IMR-90 (cell line): ENCODE data around the gene MGA. TPM values are rescaled to one million over a fixed set of nuclear protein-coding genes. Genes with fewer than 3 reads are reported as not detected.

ENCODE experiments used
- ATAC-seq: fragments of 200-7000 bp; cut with Tn5 transposase; 2 replicates; pipeline ENCODE4 v1.9.1; 2020; ENCODE audit warnings: low read depth, mild to moderate bottlenecking, moderate library complexity
- BruUV-seq: library from RNA; stranded (reverse); fragments of 400-500 nt; replicated peaks from 2 replicates; lab custom pipeline; 2021; lab: Mats Ljungman, UMichigan
- CTCF ChIA-PET: fragments of 300-600 bp; formaldehyde crosslinking; extraction: SDS; loops from one replicate; lab custom pipeline; 2021; ENCODE audit warnings: antibody characterized with exemption; lab: Yijun Ruan, JAX
- POLR2A ChIA-PET: fragments of 300-600 bp; sonication (Branson Sonifier 250); formaldehyde crosslinking; loops from one replicate; lab custom pipeline; 2022; ENCODE audit warnings: antibody characterized with exemption; ENCODE audit not compliant: unreplicated experiment; lab: Charles Lee
- DNase-seq: peaks from one replicate; pipeline ENCODE4 v3.0.0; 2013
- H2AFZ ChIP-seq: replicated peaks from 2 replicates; pipeline ENCODE3; 2013; ENCODE audit warnings: low read length, mild to moderate bottlenecking; ENCODE audit not compliant: poor library complexity
- H2AK5ac ChIP-seq: 2 replicates; pipeline ENCODE4 v1.6.1; 2013; ENCODE audit warnings: low read depth, low read length, inconsistent platforms
- H2AK9ac ChIP-seq: replicated peaks from 2 replicates; pipeline ENCODE3; 2013; ENCODE audit warnings: mild to moderate bottlenecking, low read depth, low read length, moderate library complexity; ENCODE audit not compliant: poor library complexity
- H2BK120ac ChIP-seq: 2 replicates; pipeline ENCODE4 v1.6.1; 2013; ENCODE audit warnings: low read depth, low read length, inconsistent platforms
- H2BK15ac ChIP-seq: 3 replicates; pipeline ENCODE4 v1.6.1; 2013; ENCODE audit warnings: low read depth, low read length, inconsistent platforms
- H2BK20ac ChIP-seq: 2 replicates; pipeline ENCODE4 v1.6.1; 2013; ENCODE audit warnings: low read depth, mild to moderate bottlenecking, inconsistent platforms, low read length, moderate library complexity
- H2BK5ac ChIP-seq: 2 replicates; pipeline ENCODE4 v1.6.1; 2013; ENCODE audit warnings: mild to moderate bottlenecking, low read depth, low read length, inconsistent platforms; ENCODE audit not compliant: poor library complexity, severe bottlenecking
- H3K14ac ChIP-seq: replicated peaks from 2 replicates; pipeline ENCODE4 v1.6.1; 2013; ENCODE audit warnings: low read depth, low read length, inconsistent platforms
- H3K18ac ChIP-seq: 2 replicates; pipeline ENCODE4 v1.6.1; 2013; ENCODE audit warnings: low read depth, low read length, control low read depth
- H3K23ac ChIP-seq: 2 replicates; pipeline ENCODE4 v1.6.1; 2013; ENCODE audit warnings: low read depth, low read length, inconsistent platforms
- H3K27ac ChIP-seq: 2 replicates; pipeline ENCODE4 v1.5.1; 2013; ENCODE audit warnings: mild to moderate bottlenecking, control low read depth, low read length; ENCODE audit not compliant: insufficient read depth
- H3K27me3 ChIP-seq: 2 replicates; pipeline ENCODE4 v1.6.1; 2013; ENCODE audit warnings: low read length; ENCODE audit not compliant: control insufficient read depth, insufficient read depth
- H3K36me3 ChIP-seq: 2 replicates; pipeline ENCODE4 v1.6.1; 2013; ENCODE audit warnings: low read length, mixed read lengths; ENCODE audit not compliant: control insufficient read depth, insufficient read depth
- H3K4ac ChIP-seq: 2 replicates; pipeline ENCODE4 v1.6.1; 2013; ENCODE audit warnings: low read depth, low read length, inconsistent platforms
- H3K4me1 ChIP-seq: 2 replicates; pipeline ENCODE4 v1.6.1; 2013; ENCODE audit warnings: low read length, mixed read lengths; ENCODE audit not compliant: control insufficient read depth, insufficient read depth
- H3K4me2 ChIP-seq: 2 replicates; pipeline ENCODE4 v1.6.1; 2013; ENCODE audit warnings: low read depth, mild to moderate bottlenecking, control low read depth, low read length, moderate library complexity
- H3K4me3 ChIP-seq: 2 replicates; pipeline ENCODE4 v1.5.1; 2013; ENCODE audit warnings: low read depth, mild to moderate bottlenecking, control low read depth, low read length, moderate library complexity; ENCODE audit not compliant: insufficient read depth
- H3K56ac ChIP-seq: 2 replicates; pipeline ENCODE4 v1.6.1; 2013; ENCODE audit warnings: low read length, inconsistent platforms; ENCODE audit not compliant: insufficient read depth; ENCODE audit errors: extremely low read depth
- H3K79me1 ChIP-seq, 2 experiments: 2 replicates each; pipeline ENCODE4 v1.6.1; 2013; ENCODE audit warnings: low read length in 2 of 2, inconsistent platforms in 1 of 2, low read depth in 1 of 2
- H3K9ac ChIP-seq: 2 replicates; pipeline ENCODE4 v1.6.1; 2013; ENCODE audit warnings: low read depth, low read length, control low read depth
- H3K9me1 ChIP-seq: 2 replicates; pipeline ENCODE4 v1.6.1; 2013; ENCODE audit warnings: low read length, inconsistent platforms; ENCODE audit not compliant: insufficient read depth
- H3K9me3 ChIP-seq: 2 replicates; pipeline ENCODE4 v1.6.1; 2013; ENCODE audit warnings: low read length; ENCODE audit not compliant: control insufficient read depth, insufficient read depth
- H4K20me1 ChIP-seq: 2 replicates; pipeline ENCODE4 v1.6.1; 2013; ENCODE audit warnings: low read length, inconsistent platforms; ENCODE audit not compliant: insufficient read depth
- H4K5ac ChIP-seq: 2 replicates; pipeline ENCODE4 v1.6.1; 2013; ENCODE audit warnings: mild to moderate bottlenecking, low read depth, low read length, control low read depth
- H4K8ac ChIP-seq, 2 experiments: 2 replicates each; pipeline ENCODE4 v1.6.1; 2013; ENCODE audit warnings: low read depth in 2 of 2, low read length in 2 of 2, control low read depth in 1 of 2, inconsistent platforms in 1 of 2
- H4K91ac ChIP-seq: 2 replicates; pipeline ENCODE4 v1.6.1; 2013; ENCODE audit warnings: low read depth, low read length, inconsistent platforms; ENCODE audit not compliant: insufficient read depth
- CEBPB ChIP-seq: IDR thresholded peaks from 2 replicates; pipeline ENCODE4 v1.6.1; 2012; ENCODE audit warnings: low read depth, low read length, improper control_type of control experiment
- CHD1 ChIP-seq: IDR thresholded peaks from 2 replicates; pipeline ENCODE4 v1.6.1; 2012; ENCODE audit warnings: low read depth, low read length, improper control_type of control experiment
- CTCF ChIP-seq: conservative IDR thresholded peaks from 2 replicates; pipeline ENCODE4 v1.5.1; 2012; ENCODE audit warnings: mild to moderate bottlenecking, low read depth, low read length, improper control_type of control experiment
- ELK1 ChIP-seq: fragments of 150-350 bp; IDR thresholded peaks from 2 replicates; pipeline ENCODE4 v1.6.1; 2016; ENCODE audit warnings: low read depth, mild to moderate bottlenecking, low read length, moderate library complexity, borderline replicate concordance
- MAZ ChIP-seq: IDR thresholded peaks from 2 replicates; pipeline ENCODE4 v1.6.1; 2012; ENCODE audit warnings: low read depth, mild to moderate bottlenecking, low read length, improper control_type of control experiment, moderate library complexity, borderline replicate concordance
- POLR2A ChIP-seq: IDR thresholded peaks from 2 replicates; pipeline ENCODE4 v1.6.1; 2012; ENCODE audit warnings: mild to moderate bottlenecking, low read depth, low read length
- RAD21 ChIP-seq: IDR thresholded peaks from 2 replicates; pipeline ENCODE4 v1.6.1; 2012; ENCODE audit warnings: low read length, improper control_type of control experiment
- RCOR1 ChIP-seq: IDR thresholded peaks from 2 replicates; pipeline ENCODE4 v1.6.1; 2012; ENCODE audit warnings: mild to moderate bottlenecking, low read length, improper control_type of control experiment; ENCODE audit not compliant: insufficient replicate concordance
- SMC3 ChIP-seq: fragments of 150-350 bp; IDR thresholded peaks from 2 replicates; pipeline ENCODE4 v1.6.1; 2016; ENCODE audit warnings: low read depth, mild to moderate bottlenecking, antibody characterized with exemption, low read length, moderate library complexity
- USF2 ChIP-seq: fragments of 150-350 bp; IDR thresholded peaks from 2 replicates; pipeline ENCODE4 v1.6.1; 2017; ENCODE audit warnings: mild to moderate bottlenecking, antibody characterized with exemption, low read length, low read depth
- WGBS, 2 experiments: methylation state at CpG; one replicate each; pipeline versions ENCODE4 v1.1.5 to v1.1.7; 2013; ENCODE audit warnings: missing lambda C conversion rate in 2 of 2; ENCODE audit not compliant: insufficient read length in 1 of 2; ENCODE audit errors: extremely low coverage in 2 of 2; 5-methylcytosine and 5-hydroxymethylcytosine counted together
- dilution Hi-C: fragments of 300-500 bp; cut with HindIII; formaldehyde crosslinking; loops from one replicate; pipeline ENCODE4 v1.14.3; 2018; ENCODE audit warnings: low sequenced_read_pairs; ENCODE audit not compliant: unreplicated experiment
- in situ Hi-C: fragments of 300-500 bp; cut with MboI; formaldehyde crosslinking; loops from 3 replicates; pipeline ENCODE4 v1.14.3; 2019; ENCODE audit warnings: low sequenced_read_pairs, inconsistent platforms, mixed read lengths
- intact Hi-C: fragments of 100-400 bp; cut with micrococcal nuclease; formaldehyde crosslinking; loops from 2 replicates; pipeline ENCODE4 v1.10.0; 2022
- polyA plus RNA-seq, 3 experiments: library from polyadenylated mRNA; depleted of rRNA; stranded (reverse); fragments of >200 nt; gene quantifications; 2 replicates each; pipeline ENCODE4 v1.2.3, GENCODE V29; 2012; ENCODE audit warnings: low replicate concordance in 1 of 3
- total RNA-seq: library from RNA; depleted of rRNA; stranded (reverse); fragments of >200 nt; gene quantifications from 2 replicates; pipeline ENCODE4 v1.2.3, GENCODE V29; 2012

The MGA gene
- total and polyA plus RNA-seq, 2 of the 4 experiments (the other 2 are of a cell fraction), result 3.2 to 38.0 TPM

- H3K4me3 ChIP-seq, result no peak overlapping the region
- no peak overlapping the region for H3K56ac ChIP-seq
- H3K9me1 ChIP-seq, result 0 out of 2 replicates have a peak, but pooled peaks cover 2% of the 10 kb centered on the region
- WGBS, 2 experiments, result no CpG with 5 or more reads among the region's 4 CpGs
- H2BK15ac ChIP-seq, result no peak overlapping the region
- dilution Hi-C loops, result no loop called here
- H3K23ac ChIP-seq, result no peak overlapping the region
- CTCF ChIA-PET, result interaction anchor here (0.8 kb wide), 1 partner anchor 10 kb away, joined by 3 read pairs; no protein-coding TSS in a partner anchor
- H2BK20ac ChIP-seq, result no peak overlapping the region
- peaks cover 2% of the 10 kb centered on the region for H3K9me3 ChIP-seq
- no peak overlapping the region for H2BK5ac ChIP-seq
- DNase-seq (no peak), ATAC-seq (no peak)
- H2BK120ac ChIP-seq, result no peak overlapping the region
- H3K4me2 ChIP-seq, result no peak overlapping the region
- intact Hi-C loops, result loop anchor here (5.0 kb wide), 1 partner anchor 39 kb away; the partner anchor contains the start of gene MGA
- H3K79me1 ChIP-seq, result peaks cover 0 to 9% of the 10 kb centered on the region in 2 experiments; a peak in 1 of 4 replicates
- H4K20me1 ChIP-seq, result no peaks in the 10 kb centered on the region
- POLR2A ChIA-PET, result no interaction called here
- no peak overlapping the region for H4K8ac ChIP-seq
- no peaks in the 10 kb centered on the region for H3K4me1 ChIP-seq
- in situ Hi-C loops, result no loop called here
- no peak overlapping the region for H3K14ac ChIP-seq
- BruUV-seq, result no TSS peak
- no peak overlapping the region for H2AK9ac ChIP-seq
- no peaks in the 10 kb centered on the region for H3K36me3 ChIP-seq
- no peak overlapping the region for H4K91ac ChIP-seq
- no peak overlapping the region for H2AK5ac ChIP-seq
- no peak overlapping the region for H2AFZ ChIP-seq
- no peak overlapping the region for H3K4ac ChIP-seq
- H4K5ac ChIP-seq, result no peak overlapping the region
- H3K27me3 ChIP-seq, result no peaks in the 10 kb centered on the region
- H3K18ac ChIP-seq, result no peak overlapping the region
- no peak overlapping the region for H3K9ac ChIP-seq
- no peak overlapping the region for H3K27ac ChIP-seq
- TF ChIP-seq MAZ (no peak), RCOR1 (no peak), SMC3 (no peak), ELK1 (no peak), RAD21 (no peak), CHD1 (no peak), CTCF (no peak), CEBPB (no peak), POLR2A (no peak), USF2 (no peak)
These were observed 37.3 kb upstream of the MGA start for GRCh38 chr15:41622901-41623300.
